Left ventricle myocardium inferior (tissue), 1 donor: Measurements from ENCODE around the gene ZPR1. TPM values are rescaled to one million over a fixed set of nuclear protein-coding genes. Genes with fewer than 3 reads are reported as not detected.

ENCODE experiments used
- DNase-seq: peaks from one replicate; pipeline ENCODE4 v3.0.0-alpha.2; 2020
- H3K27ac ChIP-seq: fragments of 200-600 bp; replicated peaks from 2 replicates; pipeline ENCODE4 v1.8.0; 2021
- H3K27me3 ChIP-seq: fragments of 200-600 bp; 2 replicates; pipeline ENCODE4 v1.8.0; 2021; ENCODE audit warnings: low read depth
- H3K36me3 ChIP-seq: fragments of 200-600 bp; 2 replicates; pipeline ENCODE4 v1.8.0; 2021
- H3K4me1 ChIP-seq: fragments of 200-600 bp; 2 replicates; pipeline ENCODE4 v1.8.0; 2021
- H3K4me3 ChIP-seq: fragments of 200-600 bp; 2 replicates; pipeline ENCODE4 v1.8.0; 2021; ENCODE audit warnings: mild to moderate bottlenecking, moderate library complexity
- H3K9me3 ChIP-seq: fragments of 200-600 bp; replicated peaks from 2 replicates; pipeline ENCODE4 v1.8.0; 2021
- CTCF ChIP-seq: fragments of 200-600 bp; IDR thresholded peaks from 2 replicates; pipeline ENCODE4 v1.8.0; 2021; ENCODE audit warnings: antibody characterized with exemption, mild to moderate bottlenecking, borderline replicate concordance
- intact Hi-C: fragments of 100-400 bp; cut with micrococcal nuclease; formaldehyde crosslinking; loops from one replicate; pipeline ENCODE4 v1.11.0; 2022
- total RNA-seq: library from RNA; stranded (reverse); fragmentation: NEBNext Ultra II Directional; extraction: Animal tissue kit (Norgen Biotek cat#: 25700); gene quantifications from one replicate; pipeline ENCODE4 v1.2.1, GENCODE V29; 2021
- donor health status: DM: no; HTN: yes; CAD: no; lungs with severe emphysema.

The ZPR1 gene
- total RNA-seq, 1 donor from 2014 or later = 26.4 TPM

GRCh38 chr11:116725434-116726221 lies 62.2 kb downstream of the ZPR1 start:
- peaks cover 6% of the 10 kb centered on the region for H3K4me1 ChIP-seq
- H3K9me3 ChIP-seq = no peaks in the 10 kb centered on the region
- peaks cover 73% of the 10 kb centered on the region for H3K27me3 ChIP-seq
- no peaks in the 10 kb centered on the region for H3K36me3 ChIP-seq
- intact Hi-C loops = no loop called here
- TF ChIP-seq CTCF = no peak
- no peak overlapping the region for H3K4me3 ChIP-seq
- no peak overlapping the region for H3K27ac ChIP-seq
- no peak for DNase-seq

GRCh38 chr11:116724813-116725212 lies 63.0 kb downstream of the ZPR1 start:
- no peaks in the 10 kb centered on the region for H3K36me3 ChIP-seq
- DNase-seq = no peak
- no peak for TF ChIP-seq CTCF
- H3K9me3 ChIP-seq = no peaks in the 10 kb centered on the region
- intact Hi-C loops = no loop called here
- no peaks in the 10 kb centered on the region for H3K4me1 ChIP-seq
- no peak overlapping the region for H3K27ac ChIP-seq
- no peak overlapping the region for H3K4me3 ChIP-seq
- H3K27me3 ChIP-seq = peaks cover 73% of the 10 kb centered on the region

Other genes with a start within 250 kb of the ZPR1 start
- 7.1 TPM for gene BUD13, start 15.0 kb downstream of the ZPR1 start, total RNA-seq
- not detected for gene APOA5, start 3.9 kb upstream of the ZPR1 start, total RNA-seq
- gene APOA4, start 35.3 kb upstream of the ZPR1 start, total RNA-seq = not detected
- gene APOC3, start 41.9 kb upstream of the ZPR1 start, total RNA-seq = not detected
- gene APOA1, start 49.6 kb upstream of the ZPR1 start, total RNA-seq = 62.6 TPM